HFF-Myc (cell line): Measurements from ENCODE around the gene BICRA.

Source experiments
- DNase-seq: peaks from one replicate; pipeline ENCODE4 v3.0.0-alpha.2; 2011; ENCODE audit warnings: low read depth; ENCODE audit errors: extremely low read depth
- H3K4me3 ChIP-seq: replicated peaks from 2 replicates; pipeline ENCODE4 v1.5.1; 2011; ENCODE audit warnings: low read depth, mild to moderate bottlenecking, control low read depth, low read length
- CTCF ChIP-seq: IDR thresholded peaks from 2 replicates; pipeline ENCODE4 v1.5.1; 2012; ENCODE audit warnings: mild to moderate bottlenecking, low read depth, low read length, control low read depth; ENCODE audit errors: missing control alignments

BICRA gene

GRCh38 chr19:47691782-47692181 lies 82.8 kb downstream of the BICRA start:
- DNase-seq: no peak
- no peak for TF ChIP-seq CTCF
- H3K4me3 ChIP-seq: no peak overlapping the region

GRCh38 chr19:47693489-47693888 lies 84.6 kb downstream of the BICRA start:
- no peak for TF ChIP-seq CTCF
- no peak for DNase-seq
- H3K4me3 ChIP-seq: no peak overlapping the region

- no peak for DNase-seq
- no peak overlapping the region for H3K4me3 ChIP-seq
- TF ChIP-seq CTCF: no peak
Measured at GRCh38 chr19:47693903-47694302, 85.0 kb downstream of the BICRA start.

- no peak for DNase-seq
- TF ChIP-seq CTCF: no peak
- H3K4me3 ChIP-seq: no peak overlapping the region
Measured at GRCh38 chr19:47694466-47695273, 85.7 kb downstream of the BICRA start.

GRCh38 chr19:47695533-47696262 lies 86.8 kb downstream of the BICRA start:
- DNase-seq: no peak
- no peak for TF ChIP-seq CTCF
- no peak overlapping the region for H3K4me3 ChIP-seq

- TF ChIP-seq CTCF: no peak
- DNase-seq: no peak
- no peak overlapping the region for H3K4me3 ChIP-seq
Measured at GRCh38 chr19:47696635-47697034, 87.7 kb downstream of the BICRA start.
